ENCODE data around the gene RPL36. TPM values are rescaled to one million over a fixed set of nuclear protein-coding genes. Genes with fewer than 3 reads are reported as not detected.

Gene RPL36
- total RNA-seq, 1 donor from 2014 or later = 566 TPM

- peak in 1 of 2 donors; percentile 18 for ATAC-seq
- TF ChIP-seq, protein P1, sequence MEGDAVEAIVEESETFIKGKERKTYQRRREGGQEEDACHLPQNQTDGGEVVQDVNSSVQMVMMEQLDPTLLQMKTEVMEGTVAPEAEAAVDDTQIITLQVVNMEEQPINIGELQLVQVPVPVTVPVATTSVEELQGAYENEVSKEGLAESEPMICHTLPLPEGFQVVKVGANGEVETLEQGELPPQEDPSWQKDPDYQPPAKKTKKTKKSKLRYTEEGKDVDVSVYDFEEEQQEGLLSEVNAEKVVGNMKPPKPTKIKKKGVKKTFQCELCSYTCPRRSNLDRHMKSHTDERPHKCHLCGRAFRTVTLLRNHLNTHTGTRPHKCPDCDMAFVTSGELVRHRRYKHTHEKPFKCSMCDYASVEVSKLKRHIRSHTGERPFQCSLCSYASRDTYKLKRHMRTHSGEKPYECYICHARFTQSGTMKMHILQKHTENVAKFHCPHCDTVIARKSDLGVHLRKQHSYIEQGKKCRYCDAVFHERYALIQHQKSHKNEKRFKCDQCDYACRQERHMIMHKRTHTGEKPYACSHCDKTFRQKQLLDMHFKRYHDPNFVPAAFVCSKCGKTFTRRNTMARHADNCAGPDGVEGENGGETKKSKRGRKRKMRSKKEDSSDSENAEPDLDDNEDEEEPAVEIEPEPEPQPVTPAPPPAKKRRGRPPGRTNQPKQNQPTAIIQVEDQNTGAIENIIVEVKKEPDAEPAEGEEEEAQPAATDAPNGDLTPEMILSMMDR (IDR thresholded peaks at IDR 0.05) = no peak
- H3K36me3 ChIP-seq = peaks cover 91% of the 10 kb centered on the region
- no peaks in the 10 kb centered on the region for H3K4me1 ChIP-seq
- no peak overlapping the region for H3K27ac ChIP-seq
- DNase-seq = peak; percentile 42
- H3K9me3 ChIP-seq = no peaks in the 10 kb centered on the region
- intact Hi-C loops (cut with DNase I) = no loop called here
- H3K4me3 ChIP-seq = no peak overlapping the region
- H3K27me3 ChIP-seq (ENCODE audit: low read depth) = no peaks in the 10 kb centered on the region
Measured at GRCh38 chr19:5666921-5667610, 23.0 kb upstream of the RPL36 start.

GRCh38 chr19:5667751-5668271 lies 22.3 kb upstream of the RPL36 start:
- ATAC-seq (peak; percentile 7 to 9), DNase-seq (peak; percentile 47)
- TF ChIP-seq, protein P1 (IDR thresholded peaks at IDR 0.05) = no peak
- H3K36me3 ChIP-seq = peaks cover 83% of the 10 kb centered on the region
- H3K4me1 ChIP-seq = no peaks in the 10 kb centered on the region
- H3K9me3 ChIP-seq = no peaks in the 10 kb centered on the region
- H3K27me3 ChIP-seq (ENCODE audit: low read depth) = no peaks in the 10 kb centered on the region
- no peak overlapping the region for H3K4me3 ChIP-seq
- intact Hi-C loops (cut with DNase I) = no loop called here
- no peak overlapping the region for H3K27ac ChIP-seq

GRCh38 chr19:5669212-5669611 lies 20.9 kb upstream of the RPL36 start:
- no peaks in the 10 kb centered on the region for H3K4me1 ChIP-seq
- ATAC-seq (no peak), DNase-seq (no peak)
- H3K36me3 ChIP-seq = peaks cover 69% of the 10 kb centered on the region
- H3K27me3 ChIP-seq (ENCODE audit: low read depth) = no peaks in the 10 kb centered on the region
- H3K9me3 ChIP-seq = no peaks in the 10 kb centered on the region
- TF ChIP-seq, protein P1 (IDR thresholded peaks at IDR 0.05) = no peak
- H3K27ac ChIP-seq = no peak overlapping the region
- H3K4me3 ChIP-seq = no peak overlapping the region
- intact Hi-C loops (cut with DNase I) = no loop called here

- Histone ChIP-seq H3K9me3 (no peaks in the 10 kb centered on the region), H3K27me3 (ENCODE audit: low read depth) (no peaks in the 10 kb centered on the region), H3K4me3 (no peak overlapping the region), H3K4me1 (no peaks in the 10 kb centered on the region), H3K36me3 (peaks cover 45% of the 10 kb centered on the region), H3K27ac (no peak overlapping the region)
- ATAC-seq (no peak), DNase-seq (no peak)
- intact Hi-C loops (cut with DNase I) = no loop called here
- TF ChIP-seq, protein P1 (IDR thresholded peaks at IDR 0.05) = no peak
Measured at GRCh38 chr19:5671600-5671999, 18.5 kb upstream of the RPL36 start.

- no peaks in the 10 kb centered on the region for H3K4me1 ChIP-seq
- no peak overlapping the region for H3K4me3 ChIP-seq
- ATAC-seq (no peak), DNase-seq (no peak)
- no peaks in the 10 kb centered on the region for H3K9me3 ChIP-seq
- TF ChIP-seq, protein P1 (IDR thresholded peaks at IDR 0.05) = no peak
- intact Hi-C loops (cut with DNase I) = no loop called here
- peaks cover 40% of the 10 kb centered on the region for H3K36me3 ChIP-seq
- H3K27me3 ChIP-seq (ENCODE audit: low read depth) = no peaks in the 10 kb centered on the region
- H3K27ac ChIP-seq = no peak overlapping the region
Measured at GRCh38 chr19:5672708-5673459, 17.2 kb upstream of the RPL36 start.

Data from lower lobe of right lung (tissue), 2 donors.